Measurements from ENCODE around the gene IL23A.

Gene IL23A

DNA sequence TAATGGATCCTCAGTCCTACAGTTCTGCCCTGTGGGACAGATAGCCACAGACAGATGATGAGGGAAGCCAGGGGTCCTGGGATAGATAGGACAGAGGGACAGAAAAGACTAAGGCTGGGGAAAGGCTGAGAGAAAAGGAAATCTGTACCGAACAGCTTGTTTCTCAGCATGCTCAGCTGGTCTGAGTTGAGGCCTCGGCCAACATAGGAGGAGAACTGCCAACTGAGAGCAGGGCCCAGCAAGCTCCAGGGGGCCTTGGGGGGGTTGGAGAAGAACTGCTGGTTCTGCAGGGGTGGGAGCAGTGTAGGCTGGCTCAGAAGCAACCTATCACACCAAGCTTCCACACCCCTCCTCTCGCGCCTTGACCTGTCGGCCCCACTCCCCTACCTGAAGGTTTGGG is 10.1 kb downstream of the IL23A start:
- H2BK12ac ChIP-seq (ENCODE audit: low read length): no peak overlapping the region
- H3K36me3 ChIP-seq (replicated peaks in 1 of 2; ENCODE audit: control insufficient read depth in 2 of 2, insufficient read depth in 2 of 2, low read length in 2 of 2): peaks cover 37 to 87% of the 10 kb centered on the region in 2 donors
- no peaks in the 10 kb centered on the region for H3K4me1 ChIP-seq (ENCODE audit: control insufficient read depth in 2 of 2, insufficient read depth in 1 of 2, low read depth in 1 of 2, low read length in 2 of 2)
- H2BK5ac ChIP-seq (ENCODE audit: low read length): no peak overlapping the region
- H2BK120ac ChIP-seq (ENCODE audit: low read depth, low read length): no peak overlapping the region
- H2AFZ ChIP-seq (ENCODE audit: low read length): no peak overlapping the region
- no peak overlapping the region for H3K23ac ChIP-seq (ENCODE audit: low read depth, low read length, poor library complexity)
- no peak overlapping the region for H2AK5ac ChIP-seq (ENCODE audit: low read depth, low read length)
- H2BK15ac ChIP-seq (ENCODE audit: low read length): no peak overlapping the region
- WGBS, 2 donors (ENCODE audit: extremely low coverage in 2 of 2, insufficient read length in 2 of 2, insufficient replicate concordance in 1 of 2): no CpG with 5 or more reads among the region's 5 CpGs
- no peak overlapping the region for H4K8ac ChIP-seq (ENCODE audit: low read depth, low read length)
- H3K4me2 ChIP-seq (ENCODE audit: insufficient read depth, low read length, poor library complexity, severe bottlenecking): no peak overlapping the region
- no peak overlapping the region for H3K4me3 ChIP-seq (ENCODE audit: low read length in 2 of 2)
- no peak overlapping the region for H3K27ac ChIP-seq (replicated peaks; ENCODE audit: low read length)
- H3K14ac ChIP-seq (ENCODE audit: low read length): no peak overlapping the region
- peaks cover 0 to 2% of the 10 kb centered on the region in 2 donors for H3K9me3 ChIP-seq (replicated peaks in 1 of 2; ENCODE audit: control insufficient read depth in 2 of 2, insufficient read depth in 1 of 2, low read depth in 1 of 2, low read length in 2 of 2)
- no peak overlapping the region for H3K9ac ChIP-seq (ENCODE audit: low read depth, low read length, poor library complexity)
- H3K27me3 ChIP-seq (ENCODE audit: control insufficient read depth in 3 of 3, insufficient read depth in 3 of 3, low read depth in 1 of 3, low read length in 3 of 3): no peaks in the 10 kb centered on the region
- no peak overlapping the region for H3K18ac ChIP-seq (ENCODE audit: low read length)
- H4K91ac ChIP-seq (ENCODE audit: low read depth, low read length, poor library complexity): no peak overlapping the region
- no peak for DNase-seq (ENCODE audit: low spot score)
- no peak overlapping the region for H3K4ac ChIP-seq (ENCODE audit: low read length)
- H3K79me1 ChIP-seq (ENCODE audit: low read depth, low read length): no peaks in the 10 kb centered on the region

- no peaks in the 10 kb centered on the region for H3K4me1 ChIP-seq (ENCODE audit: control insufficient read depth in 2 of 2, insufficient read depth in 1 of 2, low read depth in 1 of 2, low read length in 2 of 2)
- H3K9me3 ChIP-seq (replicated peaks in 1 of 2; ENCODE audit: control insufficient read depth in 2 of 2, insufficient read depth in 1 of 2, low read depth in 1 of 2, low read length in 2 of 2): peaks cover 0 to 2% of the 10 kb centered on the region in 2 donors
- no peak overlapping the region for H2AFZ ChIP-seq (ENCODE audit: low read length)
- no peak overlapping the region for H4K91ac ChIP-seq (ENCODE audit: low read depth, low read length, poor library complexity)
- no peak overlapping the region for H3K27ac ChIP-seq (replicated peaks; ENCODE audit: low read length)
- H3K36me3 ChIP-seq (replicated peaks in 1 of 2; ENCODE audit: control insufficient read depth in 2 of 2, insufficient read depth in 2 of 2, low read length in 2 of 2): peaks cover 47 to 91% of the 10 kb centered on the region in 2 donors
- no peak overlapping the region for H2AK5ac ChIP-seq (ENCODE audit: low read depth, low read length)
- no peak for DNase-seq (ENCODE audit: low spot score)
- H2BK120ac ChIP-seq (ENCODE audit: low read depth, low read length): no peak overlapping the region
- H3K27me3 ChIP-seq (ENCODE audit: control insufficient read depth in 3 of 3, insufficient read depth in 3 of 3, low read depth in 1 of 3, low read length in 3 of 3): no peaks in the 10 kb centered on the region
- H4K8ac ChIP-seq (ENCODE audit: low read depth, low read length): no peak overlapping the region
- no peak overlapping the region for H3K4ac ChIP-seq (ENCODE audit: low read length)
- H3K79me1 ChIP-seq (ENCODE audit: low read depth, low read length): no peaks in the 10 kb centered on the region
- WGBS, 2 donors (ENCODE audit: extremely low coverage in 2 of 2, insufficient read length in 2 of 2, insufficient replicate concordance in 1 of 2): no CpG with 5 or more reads among the region's 2 CpGs
- H2BK12ac ChIP-seq (ENCODE audit: low read length): no peak overlapping the region
- H3K4me2 ChIP-seq (ENCODE audit: insufficient read depth, low read length, poor library complexity, severe bottlenecking): no peak overlapping the region
- H3K18ac ChIP-seq (ENCODE audit: low read length): no peak overlapping the region
- H3K9ac ChIP-seq (ENCODE audit: low read depth, low read length, poor library complexity): no peak overlapping the region
- H3K23ac ChIP-seq (ENCODE audit: low read depth, low read length, poor library complexity): no peak overlapping the region
- no peak overlapping the region for H3K4me3 ChIP-seq (ENCODE audit: low read length in 2 of 2)
- H2BK5ac ChIP-seq (ENCODE audit: low read length): no peak overlapping the region
- no peak overlapping the region for H2BK15ac ChIP-seq (ENCODE audit: low read length)
- no peak overlapping the region for H3K14ac ChIP-seq (ENCODE audit: low read length)
These were observed 12.0 kb downstream of the IL23A start for GRCh38 chr12:56350662-56351061.

DNA sequence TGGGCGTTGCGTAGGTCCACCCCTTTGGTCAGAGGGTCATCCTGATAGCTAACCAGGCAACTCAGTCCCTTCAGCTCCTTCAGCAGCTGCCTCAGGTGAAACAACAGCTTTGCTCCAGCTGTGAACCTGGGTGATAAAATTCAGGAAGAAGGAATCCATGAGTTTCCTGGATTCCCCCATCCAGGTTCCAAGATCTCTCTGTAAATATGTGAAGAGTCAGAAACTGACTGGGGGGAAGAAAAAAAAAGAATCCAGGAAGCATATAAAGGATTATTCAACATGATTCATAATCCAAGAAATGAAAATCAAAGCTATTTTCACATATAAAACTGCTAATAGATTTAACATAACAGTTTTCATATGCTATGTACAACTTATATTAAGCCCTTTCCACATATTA is 12.6 kb downstream of the IL23A start:
- no peak overlapping the region for H3K4me3 ChIP-seq (ENCODE audit: low read length in 2 of 2)
- H3K4me1 ChIP-seq (ENCODE audit: control insufficient read depth in 2 of 2, insufficient read depth in 1 of 2, low read depth in 1 of 2, low read length in 2 of 2): no peaks in the 10 kb centered on the region
- H2BK5ac ChIP-seq (ENCODE audit: low read length): no peak overlapping the region
- no peak overlapping the region for H2AK5ac ChIP-seq (ENCODE audit: low read depth, low read length)
- no peak overlapping the region for H2BK15ac ChIP-seq (ENCODE audit: low read length)
- H3K14ac ChIP-seq (ENCODE audit: low read length): no peak overlapping the region
- H2BK120ac ChIP-seq (ENCODE audit: low read depth, low read length): no peak overlapping the region
- H3K36me3 ChIP-seq (replicated peaks in 1 of 2; ENCODE audit: control insufficient read depth in 2 of 2, insufficient read depth in 2 of 2, low read length in 2 of 2): peaks cover 48 to 91% of the 10 kb centered on the region in 2 donors
- H2AFZ ChIP-seq (ENCODE audit: low read length): no peak overlapping the region
- DNase-seq (ENCODE audit: low spot score): no peak
- no peak overlapping the region for H3K4ac ChIP-seq (ENCODE audit: low read length)
- H3K4me2 ChIP-seq (ENCODE audit: insufficient read depth, low read length, poor library complexity, severe bottlenecking): no peak overlapping the region
- H3K9ac ChIP-seq (ENCODE audit: low read depth, low read length, poor library complexity): no peak overlapping the region
- no peak overlapping the region for H2BK12ac ChIP-seq (ENCODE audit: low read length)
- no peak overlapping the region for H4K8ac ChIP-seq (ENCODE audit: low read depth, low read length)
- no peaks in the 10 kb centered on the region for H3K79me1 ChIP-seq (ENCODE audit: low read depth, low read length)
- H3K23ac ChIP-seq (ENCODE audit: low read depth, low read length, poor library complexity): no peak overlapping the region
- peaks cover 0 to 2% of the 10 kb centered on the region in 2 donors for H3K9me3 ChIP-seq (replicated peaks in 1 of 2; ENCODE audit: control insufficient read depth in 2 of 2, insufficient read depth in 1 of 2, low read depth in 1 of 2, low read length in 2 of 2)
- no peak overlapping the region for H3K18ac ChIP-seq (ENCODE audit: low read length)
- no peak overlapping the region for H3K27ac ChIP-seq (replicated peaks; ENCODE audit: low read length)
- H3K27me3 ChIP-seq (ENCODE audit: control insufficient read depth in 3 of 3, insufficient read depth in 3 of 3, low read depth in 1 of 3, low read length in 3 of 3): no peaks in the 10 kb centered on the region
- H4K91ac ChIP-seq (ENCODE audit: low read depth, low read length, poor library complexity): no peak overlapping the region
- WGBS, 2 donors (ENCODE audit: extremely low coverage in 2 of 2, insufficient read length in 2 of 2, insufficient replicate concordance in 1 of 2): no CpG with 5 or more reads among the region's 2 CpGs

- Histone ChIP-seq H3K27ac (replicated peaks; ENCODE audit: low read length) (no peak overlapping the region), H3K9me3 (replicated peaks in 1 of 2; ENCODE audit: control insufficient read depth in 2 of 2, insufficient read depth in 1 of 2, low read depth in 1 of 2, low read length in 2 of 2) (no peaks in the 10 kb centered on the region), H3K4me1 (ENCODE audit: control insufficient read depth in 2 of 2, insufficient read depth in 1 of 2, low read depth in 1 of 2, low read length in 2 of 2) (peaks cover 2 to 7% of the 10 kb centered on the region in 2 donors), H3K4me2 (ENCODE audit: insufficient read depth, low read length, poor library complexity, severe bottlenecking) (no peak overlapping the region), H2BK120ac (ENCODE audit: low read depth, low read length) (no peak overlapping the region), H3K18ac (ENCODE audit: low read length) (no peak overlapping the region), H3K79me1 (ENCODE audit: low read depth, low read length) (no peaks in the 10 kb centered on the region), H2AK5ac (ENCODE audit: low read depth, low read length) (no peak overlapping the region), H3K4me3 (ENCODE audit: low read length in 2 of 2) (peak overlapping the region in 1 of 2 donors; percentile 82), H4K91ac (ENCODE audit: low read depth, low read length, poor library complexity) (no peak overlapping the region), H4K8ac (ENCODE audit: low read depth, low read length) (no peak overlapping the region), H3K23ac (ENCODE audit: low read depth, low read length, poor library complexity) (no peak overlapping the region), H3K27me3 (ENCODE audit: control insufficient read depth in 3 of 3, insufficient read depth in 3 of 3, low read depth in 1 of 3, low read length in 3 of 3) (peaks cover 0 to 4% (median 0%) of the 10 kb centered on the region in 3 experiments), H3K36me3 (replicated peaks in 1 of 2; ENCODE audit: control insufficient read depth in 2 of 2, insufficient read depth in 2 of 2, low read length in 2 of 2) (peaks cover 18 to 28% of the 10 kb centered on the region in 2 donors), H3K4ac (ENCODE audit: low read length) (no peak overlapping the region), H2AFZ (ENCODE audit: low read length) (no peak overlapping the region), H2BK15ac (ENCODE audit: low read length) (no peak overlapping the region), H3K14ac (ENCODE audit: low read length) (no peak overlapping the region), H2BK5ac (ENCODE audit: low read length) (no peak overlapping the region), H2BK12ac (ENCODE audit: low read length) (no peak overlapping the region), H3K9ac (ENCODE audit: low read depth, low read length, poor library complexity) (no peak overlapping the region)
- DNase-seq (ENCODE audit: low spot score): no peak
- WGBS, 2 donors (ENCODE audit: extremely low coverage in 2 of 2, insufficient read length in 2 of 2, insufficient replicate concordance in 1 of 2): no CpG with 5 or more reads among the region's 1 CpG
These were observed 20.3 kb downstream of the IL23A start for GRCh38 chr12:56358836-56359532.
